Endothelial cell of coronary artery (primary cell): ENCODE data around the gene STAC3. TPM values are rescaled to one million over a fixed set of nuclear protein-coding genes. Genes with fewer than 3 reads are reported as not detected.

Experiments
- total RNA-seq: library from RNA; depleted of rRNA; stranded (reverse); fragments of >200 nt; gene quantifications from 2 replicates; pipeline ENCODE4 v1.2.3, GENCODE V29; 2014

Gene STAC3
- total RNA-seq = 0.18 and 0.19 TPM in 2 replicates

DNA sequence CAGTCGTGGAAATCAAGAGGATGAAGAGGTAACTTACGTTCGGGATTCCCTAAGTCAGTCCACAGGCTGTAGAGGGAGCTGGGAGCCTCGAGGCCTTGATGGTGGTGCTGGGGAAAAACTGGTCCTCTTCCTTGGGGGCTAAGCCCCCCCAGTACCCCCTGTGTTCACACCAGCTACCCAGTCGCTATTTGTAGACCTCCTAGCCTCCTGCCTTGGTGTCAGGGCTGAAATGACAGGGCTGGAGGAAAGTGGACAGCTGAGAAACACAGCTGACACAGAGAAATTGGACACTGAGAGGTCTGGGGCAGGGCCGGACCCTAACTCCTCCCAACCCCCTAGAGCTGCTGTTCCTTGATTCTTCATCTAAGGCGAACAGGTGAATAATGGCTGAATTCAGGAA, at the start of gene STAC3:
Gene STAC3, minus strand, starts transcription at position 232 of the 400 bp plus-strand sequence. CDS start 1,551 bp downstream, outside the sequence.

DNA sequence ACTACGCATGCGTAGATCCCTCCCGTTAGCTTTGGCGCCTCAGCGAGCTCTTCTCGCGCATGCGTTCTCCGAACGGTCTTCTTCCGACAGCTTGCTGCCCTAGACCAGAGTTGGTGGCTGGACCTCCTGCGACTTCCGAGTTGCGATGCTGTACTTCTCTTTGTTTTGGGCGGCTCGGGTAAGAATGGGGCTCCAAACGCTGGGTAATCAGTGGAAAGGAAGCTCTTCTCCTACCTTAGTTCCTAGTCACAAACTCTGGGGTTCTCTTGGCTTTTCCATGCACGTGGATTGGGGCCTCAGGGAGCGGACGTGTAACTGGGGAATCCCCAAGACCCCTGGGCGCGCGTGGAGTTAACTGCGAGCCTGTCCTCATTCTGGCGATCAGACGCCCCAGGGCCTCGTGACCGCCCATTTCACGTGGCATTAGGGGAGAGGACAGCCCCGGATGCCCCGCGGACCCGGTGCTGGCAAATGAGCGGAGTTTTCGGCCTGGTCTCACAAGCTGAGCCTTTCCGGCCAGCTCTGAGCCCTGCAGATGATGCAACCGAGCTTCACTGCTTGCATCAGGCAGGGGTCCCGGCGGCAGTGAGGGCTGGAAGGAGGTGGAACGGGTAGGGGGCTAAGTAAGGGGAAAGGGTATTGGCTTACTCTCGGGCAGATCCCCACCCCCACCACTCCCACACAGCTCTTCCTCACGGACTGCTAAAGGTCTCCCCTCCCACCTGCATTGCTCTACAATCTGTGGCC, 21.2 kb downstream of the STAC3 start, which contains the start of gene SHMT2:
Gene SHMT2, plus strand, starts transcription at position 78 of the 747 bp plus-strand sequence. Its CDS starts 68 bp downstream, at position 146.

DNA sequence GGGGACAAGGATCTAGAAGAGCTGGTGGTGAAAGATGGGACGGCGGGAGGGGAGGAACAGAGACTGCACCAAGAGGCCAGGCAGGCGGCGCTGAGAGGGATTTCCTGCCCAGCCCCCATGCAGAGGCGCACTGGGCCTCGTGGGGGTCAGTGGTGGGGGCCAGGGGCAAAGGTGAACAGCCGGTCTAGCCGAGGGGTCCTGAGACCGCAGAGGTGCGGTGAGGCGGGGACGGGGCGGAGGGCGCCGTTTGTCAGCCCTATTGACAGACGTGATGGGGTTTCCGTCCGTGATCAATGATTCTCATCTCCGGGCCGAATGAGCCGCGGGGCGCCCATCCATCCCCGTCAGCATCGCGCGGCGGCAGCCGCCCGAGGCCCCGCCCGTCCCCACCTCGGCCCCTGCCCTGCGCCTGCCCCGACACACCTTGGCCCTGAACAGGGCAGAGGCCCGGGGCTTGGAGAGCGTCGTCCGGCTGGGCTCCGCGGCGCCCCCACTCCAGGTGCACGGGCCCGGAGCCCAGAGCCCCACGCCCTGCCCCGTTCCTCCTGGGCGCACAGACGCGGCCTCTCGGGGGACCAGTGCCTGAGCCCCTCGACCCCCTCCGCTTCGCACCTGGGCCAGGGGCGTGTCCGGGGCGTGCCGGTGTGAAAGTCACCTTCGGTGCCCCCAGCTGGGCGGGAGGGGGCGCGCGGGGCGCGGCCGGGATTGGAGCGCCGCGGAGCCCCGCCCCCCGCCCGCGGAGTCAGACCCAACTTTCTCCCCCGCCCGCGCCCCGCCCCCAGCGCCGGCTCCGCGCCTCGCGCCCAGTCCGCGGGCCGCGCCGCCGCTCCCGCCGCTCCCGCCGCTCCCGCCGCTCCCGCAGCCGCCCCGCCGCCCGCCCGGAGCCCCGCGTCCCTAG, 34.7 kb downstream of the STAC3 start, which contains the start of gene NXPH4:
Gene NXPH4, plus strand, starts transcription at position 781 of the 898 bp plus-strand sequence. CDS start 176 bp downstream, outside the sequence.

Other genes with a start within 250 kb of the STAC3 start
- 5.7 and 6.3 TPM in 2 replicates for gene ZBTB39, start 244.6 kb downstream of the STAC3 start, total RNA-seq
- gene TAC3, start 234.7 kb downstream of the STAC3 start, total RNA-seq = not detected in 2 replicates
- gene MYO1A, start 201.1 kb downstream of the STAC3 start, total RNA-seq = under 0.01 TPM in 1 of 2 replicates, not detected in the other
- 6.3 TPM in 2 replicates for gene NEMP1, start 172.4 kb downstream of the STAC3 start, total RNA-seq
- 10.9 and 16.8 TPM in 2 replicates for gene NAB2, start 162.1 kb downstream of the STAC3 start, total RNA-seq
- 54.3 and 68.1 TPM in 2 replicates for gene STAT6, start 139.8 kb downstream of the STAC3 start, total RNA-seq
- 4.1 and 46.5 TPM in 2 replicates for gene LRP1, start 122.7 kb downstream of the STAC3 start, total RNA-seq
- not detected in 2 replicates for gene LRP1-AS, start 103.6 kb downstream of the STAC3 start, total RNA-seq
- gene NXPH4, start 34.4 kb downstream of the STAC3 start, total RNA-seq = 2.5 TPM in 1 of 2 replicates, not detected in the other
- gene SHMT2, start 21.5 kb downstream of the STAC3 start, total RNA-seq = 132 and 202 TPM in 2 replicates
- 4.0 and 8.5 TPM in 2 replicates for gene R3HDM2, start 179.9 kb upstream of the STAC3 start, total RNA-seq
- not detected in 2 replicates for gene INHBC, start 183.6 kb upstream of the STAC3 start, total RNA-seq
- gene INHBE, start 204.1 kb upstream of the STAC3 start, total RNA-seq = not detected in 2 replicates
- 0.45 TPM in 1 of 2 replicates, not detected in the other for gene GLI1, start 208.6 kb upstream of the STAC3 start, total RNA-seq
- gene ARHGAP9, start 228.7 kb upstream of the STAC3 start, total RNA-seq = not detected in 2 replicates
- gene MARS1, start 236.9 kb upstream of the STAC3 start, total RNA-seq = 138 and 187 TPM in 2 replicates